CD4-positive, alpha-beta T cell treated with Interleukin-15 for 4 hours (primary cell): Measurements from ENCODE around the gene POU4F1.
A peak's percentile ranks its signal among the peaks of the same experiment; 100 is the strongest.
"Not testable (repeated sequence)": the region's sequence is repeated elsewhere in the genome, so short reads cannot be mapped to it uniquely, and the experiment has no call there.

ENCODE experiments used
- DNase-seq: peaks from one replicate; pipeline ENCODE4 v3.0.0-alpha.2; 2020; ENCODE audit warnings: low spot score

The POU4F1 gene

GRCh38 chr13:78603240-78603957 lies at the start of gene POU4F1:
TSS of gene POU4F1 (minus strand) at chr13:78603552. CDS start at chr13:78603326, 226 bp downstream.
- DNase-seq: peak; percentile 43

- no peak for DNase-seq
These were observed 49.3 kb upstream of the POU4F1 start for GRCh38 chr13:78652651-78653050.

GRCh38 chr13:78650717-78651083 lies 47.3 kb upstream of the POU4F1 start:
- DNase-seq: no peak

GRCh38 chr13:78649997-78650716 lies 46.8 kb upstream of the POU4F1 start:
- no peak for DNase-seq

- DNase-seq: not testable (repeated sequence)
These were observed 43.8 kb upstream of the POU4F1 start for GRCh38 chr13:78647109-78647678.

- DNase-seq: no peak
These were observed 34.9 kb upstream of the POU4F1 start for GRCh38 chr13:78638216-78638615.

- DNase-seq: no peak
These were observed 33.1 kb upstream of the POU4F1 start for GRCh38 chr13:78636495-78636894.

GRCh38 chr13:78632996-78633395 lies 29.6 kb upstream of the POU4F1 start:
- DNase-seq: no peak

GRCh38 chr13:78631077-78631476 lies 27.7 kb upstream of the POU4F1 start:
- DNase-seq: no peak

- DNase-seq: no peak
These were observed 27.2 kb upstream of the POU4F1 start for GRCh38 chr13:78630511-78630910.

- DNase-seq: no peak
These were observed 22.0 kb upstream of the POU4F1 start for GRCh38 chr13:78625384-78625783.

GRCh38 chr13:78623132-78623531 lies 19.8 kb upstream of the POU4F1 start:
- no peak for DNase-seq

GRCh38 chr13:78620936-78621470 lies 17.7 kb upstream of the POU4F1 start:
- DNase-seq: no peak

- no peak for DNase-seq
These were observed 15.1 kb upstream of the POU4F1 start for GRCh38 chr13:78618411-78618810.

GRCh38 chr13:78611040-78611439 lies 7.7 kb upstream of the POU4F1 start:
- no peak for DNase-seq

GRCh38 chr13:78610381-78610883 lies 7.1 kb upstream of the POU4F1 start:
- DNase-seq: no peak

GRCh38 chr13:78609464-78610205 lies 6.3 kb upstream of the POU4F1 start:
- no peak for DNase-seq

- DNase-seq: no peak
These were observed 5.5 kb upstream of the POU4F1 start for GRCh38 chr13:78608688-78609463.

- no peak for DNase-seq
These were observed 4.9 kb upstream of the POU4F1 start for GRCh38 chr13:78608252-78608687.

GRCh38 chr13:78607409-78608251 lies 4.3 kb upstream of the POU4F1 start:
- DNase-seq: no peak
